ENCODE results near the gene ICAM5. TPM values are rescaled to one million over a fixed set of nuclear protein-coding genes. Genes with fewer than 3 reads are reported as not detected.
A peak's percentile ranks its signal among the peaks of the same experiment; 100 is the strongest.

Gene ICAM5
- total RNA-seq, 2 donors from 2014 or later = 0.18 to 0.37 TPM

- Mint-ChIP-seq H3K36me3 (ENCODE audit: low read depth) (no peaks in the 10 kb centered on the region), H3K4me1 (no peaks in the 10 kb centered on the region), H3K27me3 (ENCODE audit: insufficient read depth) (peaks cover 62% of the 10 kb centered on the region), H3K9me3 (no peaks in the 10 kb centered on the region), H3K4me3 (peak overlapping the region; percentile 42), H3K27ac (no peak overlapping the region)
- H3K4me1 ChIP-seq (ENCODE audit: control insufficient read depth, insufficient read depth, low read length) = no peaks in the 10 kb centered on the region
- peaks cover 37% of the 10 kb centered on the region for H3K27me3 ChIP-seq (ENCODE audit: control insufficient read depth, insufficient read depth, low read length, poor library complexity, severe bottlenecking)
- DNase-seq = peak; percentile 64
- TF ChIP-seq CTCF (conservative IDR thresholded peaks at IDR 0.05) = no peak
- peak overlapping the region; percentile 72 for H3K4me3 ChIP-seq (ENCODE audit: low read length)
- no peaks in the 10 kb centered on the region for H3K9me3 ChIP-seq (ENCODE audit: control insufficient read depth, low read length)
- no peak overlapping the region for H3K27ac ChIP-seq (ENCODE audit: low read depth, low read length)
- no peak overlapping the region for H3K9ac ChIP-seq (ENCODE audit: extremely low read depth, low read length, poor library complexity, severe bottlenecking)
- no peaks in the 10 kb centered on the region for H3K36me3 ChIP-seq (ENCODE audit: control insufficient read depth, insufficient read depth, low read length)
- 24 to 27% methylated on average over 12 to 37 of the region's 37 CpGs for WGBS, 2 experiments (ENCODE audit: insufficient coverage in 1 of 2, insufficient read length in 1 of 2)
Observed at GRCh38 chr19:10270180-10270615, 19.6 kb upstream of the ICAM5 start.

- H3K36me3 ChIP-seq (ENCODE audit: control insufficient read depth, insufficient read depth, low read length) = no peaks in the 10 kb centered on the region
- H3K27me3 ChIP-seq (ENCODE audit: control insufficient read depth, insufficient read depth, low read length, poor library complexity, severe bottlenecking) = peaks cover 37% of the 10 kb centered on the region
- Mint-ChIP-seq H3K4me1 (no peaks in the 10 kb centered on the region), H3K27ac (no peak within 1 kb of the TSS), H3K27me3 (ENCODE audit: insufficient read depth) (peaks cover 62% of the 10 kb centered on the region), H3K4me3 (peak within 1 kb of the TSS; percentile 42), H3K9me3 (no peaks in the 10 kb centered on the region), H3K36me3 (ENCODE audit: low read depth) (no peaks in the 10 kb centered on the region)
- peak; percentile 90 for DNase-seq
- peak; percentile 41 for TF ChIP-seq CTCF (conservative IDR thresholded peaks at IDR 0.05)
- WGBS, 2 experiments (ENCODE audit: insufficient coverage in 1 of 2, insufficient read length in 1 of 2) = 8 to 12% methylated on average over 48 to 51 of the region's 51 CpGs
- H3K4me3 ChIP-seq (ENCODE audit: low read length) = peak within 1 kb of the TSS; percentile 72
- no peaks in the 10 kb centered on the region for H3K4me1 ChIP-seq (ENCODE audit: control insufficient read depth, insufficient read depth, low read length)
- no peak within 1 kb of the TSS for H3K9ac ChIP-seq (ENCODE audit: extremely low read depth, low read length, poor library complexity, severe bottlenecking)
- no peaks in the 10 kb centered on the region for H3K9me3 ChIP-seq (ENCODE audit: control insufficient read depth, low read length)
- no peak within 1 kb of the TSS for H3K27ac ChIP-seq (ENCODE audit: low read depth, low read length)
Observed at GRCh38 chr19:10270616-10271394, 18.9 kb upstream of the ICAM5 start, which contains the start of gene ICAM1. Gene ICAM1, plus strand, starts transcription at chr19:10271120. Its CDS starts 40 bp downstream, at chr19:10271160.

DNA sequence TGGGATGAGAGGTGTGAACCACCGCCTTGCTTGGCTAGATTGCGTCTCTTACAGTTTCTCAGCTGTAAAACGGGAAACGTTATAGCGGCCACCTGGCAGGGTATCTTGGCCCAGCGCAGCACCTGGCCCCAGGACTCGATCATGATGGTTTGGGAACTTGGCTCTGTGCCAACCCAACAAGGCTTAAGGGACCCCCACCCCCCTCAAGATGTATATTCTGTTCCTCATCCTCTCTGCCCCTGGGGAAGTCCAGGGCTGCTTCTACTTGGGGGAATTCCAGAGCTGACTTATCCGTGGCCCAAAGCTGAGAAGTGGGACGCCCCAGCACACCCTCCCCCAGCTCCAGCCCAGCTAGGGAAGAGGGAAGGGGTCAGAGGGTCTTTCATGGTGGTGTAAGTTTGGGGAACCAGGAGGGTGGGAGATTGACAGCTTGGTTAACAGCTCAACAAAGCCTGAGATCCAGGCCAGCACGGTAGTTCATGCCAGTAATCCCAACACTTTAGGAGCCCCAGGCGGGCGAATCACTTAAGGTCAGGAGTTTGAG, 18.1 kb upstream of the ICAM5 start:
- Mint-ChIP-seq H3K27me3 (ENCODE audit: insufficient read depth) (peaks cover 60% of the 10 kb centered on the region), H3K4me1 (no peaks in the 10 kb centered on the region), H3K4me3 (peak overlapping the region; percentile 42), H3K36me3 (ENCODE audit: low read depth) (no peaks in the 10 kb centered on the region), H3K9me3 (no peaks in the 10 kb centered on the region), H3K27ac (no peak overlapping the region)
- no peak overlapping the region for H3K4me3 ChIP-seq (ENCODE audit: low read length)
- H3K9ac ChIP-seq (ENCODE audit: extremely low read depth, low read length, poor library complexity, severe bottlenecking) = no peak overlapping the region
- no peak for DNase-seq
- H3K36me3 ChIP-seq (ENCODE audit: control insufficient read depth, insufficient read depth, low read length) = no peaks in the 10 kb centered on the region
- H3K4me1 ChIP-seq (ENCODE audit: control insufficient read depth, insufficient read depth, low read length) = no peaks in the 10 kb centered on the region
- H3K27ac ChIP-seq (ENCODE audit: low read depth, low read length) = no peak overlapping the region
- no peaks in the 10 kb centered on the region for H3K9me3 ChIP-seq (ENCODE audit: control insufficient read depth, low read length)
- 79 to 83% methylated on average over 10 to 12 of the region's 12 CpGs for WGBS, 2 experiments (ENCODE audit: insufficient coverage in 1 of 2, insufficient read length in 1 of 2)
- no peak for TF ChIP-seq CTCF (conservative IDR thresholded peaks at IDR 0.05)
- H3K27me3 ChIP-seq (ENCODE audit: control insufficient read depth, insufficient read depth, low read length, poor library complexity, severe bottlenecking) = peaks cover 37% of the 10 kb centered on the region
